GM19023 (cell line): ENCODE results near the gene ASPA.
"Not testable (repeated sequence)": the region's sequence is repeated elsewhere in the genome, so short reads cannot be mapped to it uniquely, and the experiment has no call there.

Source experiments
- ATAC-seq: cut with Tn5 transposase; IDR thresholded peaks from one replicate; pipeline ENCODE4 v1.9.1; 2021; ENCODE audit warnings: mild to moderate bottlenecking, moderate library complexity; ENCODE audit not compliant: unreplicated experiment

Gene ASPA

DNA sequence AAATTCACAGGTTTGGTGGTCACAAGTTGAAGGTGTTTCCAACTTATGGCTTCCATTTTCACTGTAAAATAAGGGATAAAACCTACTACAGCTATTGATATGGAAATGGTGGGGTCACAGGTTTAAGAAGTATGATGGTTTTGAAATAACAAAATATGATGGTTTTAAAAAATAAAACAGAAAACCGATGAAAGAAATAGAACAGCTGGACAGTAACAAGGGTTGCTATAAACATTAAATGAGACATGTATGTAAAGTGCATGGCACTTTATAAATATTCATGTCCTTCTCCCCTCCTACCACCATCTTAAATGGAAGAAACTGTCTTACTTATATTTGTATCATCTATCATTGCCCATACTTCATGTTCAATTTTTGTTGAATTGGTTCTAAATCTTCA lies 31.3 kb downstream of the ASPA start:
- no peak for ATAC-seq

GRCh38 chr17:3507869-3508268 lies 32.1 kb downstream of the ASPA start:
- ATAC-seq, result no peak

DNA sequence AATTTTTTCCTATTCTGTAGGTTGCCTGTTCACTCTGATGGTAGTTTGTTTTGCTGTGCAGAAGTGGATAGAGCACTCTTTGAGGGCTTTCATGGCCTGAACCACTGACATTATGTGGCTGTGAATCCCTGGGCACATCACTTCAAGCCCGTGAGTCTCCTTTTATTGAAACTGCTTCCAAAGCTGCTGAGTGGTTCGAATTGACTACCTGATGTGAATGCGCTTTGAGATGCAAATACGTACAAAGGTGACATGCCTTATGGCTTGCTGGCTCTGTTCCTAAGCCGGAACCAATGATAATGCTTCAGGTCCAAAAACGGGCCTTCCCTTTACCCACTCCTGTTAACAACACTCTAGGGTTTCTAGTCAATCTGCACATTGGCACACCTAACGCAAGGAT lies 34.3 kb downstream of the ASPA start:
- ATAC-seq, result no peak

GRCh38 chr17:3511852-3512504 lies 36.2 kb downstream of the ASPA start:
- no peak for ATAC-seq

DNA sequence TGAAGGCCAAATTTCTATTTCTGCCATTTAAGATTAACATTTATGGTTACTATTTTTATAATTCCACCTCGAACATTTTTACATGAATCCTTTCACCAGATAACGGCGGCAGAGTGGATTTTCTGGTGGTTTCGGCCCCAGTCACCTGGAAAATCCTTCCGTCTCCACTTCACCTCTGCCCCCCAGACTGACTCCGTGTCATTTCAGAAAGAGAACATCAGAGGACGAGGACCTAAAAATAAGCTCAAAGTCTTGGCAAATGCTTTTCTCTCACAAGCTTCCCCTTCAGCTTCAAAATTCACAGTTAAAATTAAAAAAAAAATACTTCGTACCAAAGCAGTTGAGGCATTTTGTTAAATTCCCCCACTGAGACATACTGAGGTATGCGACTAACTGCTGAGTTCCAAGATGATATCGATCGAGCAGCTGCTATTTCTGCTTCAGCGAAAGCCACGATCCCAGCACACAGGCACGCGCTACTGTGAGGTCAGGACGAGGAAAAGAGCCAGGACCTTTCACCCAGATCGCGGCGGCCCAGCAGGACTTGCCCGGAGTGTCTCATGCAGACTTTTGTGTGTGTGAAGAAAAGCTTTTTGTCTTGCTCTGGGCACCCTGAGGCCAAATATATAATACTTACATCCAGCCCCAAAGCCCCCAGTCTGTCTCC lies 36.8 kb downstream of the ASPA start:
- no peak for ATAC-seq

- no peak for ATAC-seq
These were observed 37.7 kb downstream of the ASPA start for GRCh38 chr17:3513305-3514035.

DNA sequence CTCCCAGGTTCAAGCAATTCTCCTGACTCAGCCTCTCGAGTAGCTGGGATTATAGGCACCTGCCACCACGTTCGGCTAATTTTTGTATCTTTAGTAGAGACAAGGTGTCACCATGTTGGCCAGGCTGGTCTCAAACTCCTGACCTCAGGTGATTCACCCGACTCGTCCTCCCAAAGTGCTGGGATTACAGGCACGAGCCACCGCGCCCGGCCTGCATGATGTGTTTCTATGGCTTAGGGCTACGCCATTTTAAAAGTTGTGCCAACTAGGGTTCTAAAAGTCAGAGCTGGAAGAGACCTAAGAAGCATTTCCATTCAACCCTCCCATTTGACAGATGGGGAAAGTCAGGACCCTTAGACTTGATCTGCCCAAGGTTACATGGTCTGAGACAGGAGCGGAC lies 38.4 kb downstream of the ASPA start:
- not testable (repeated sequence) for ATAC-seq

- ATAC-seq, result no peak
These were observed 39.1 kb downstream of the ASPA start for GRCh38 chr17:3514873-3515272.

GRCh38 chr17:3519472-3519871 lies 43.7 kb downstream of the ASPA start:
- ATAC-seq, result not testable (repeated sequence)

DNA sequence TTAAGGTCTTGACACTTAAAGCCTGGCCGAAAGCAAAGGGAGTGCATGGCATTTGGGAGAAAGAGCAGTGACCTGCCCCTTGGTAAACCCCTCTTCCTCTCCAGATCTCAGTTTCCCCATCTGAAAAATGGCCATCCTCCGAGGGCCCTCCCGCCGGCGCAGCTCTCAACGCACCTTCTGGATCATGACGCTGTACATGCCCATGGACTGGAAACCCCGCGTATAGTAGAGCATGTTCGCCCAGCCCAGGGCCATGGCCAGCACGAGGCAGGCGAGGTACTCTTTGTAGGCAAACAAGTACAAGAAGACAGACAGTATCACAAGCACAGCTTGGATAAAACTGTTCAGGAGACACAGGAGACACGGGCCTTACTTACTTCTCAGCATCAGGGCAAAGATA lies 48.2 kb downstream of the ASPA start:
- no peak for ATAC-seq

GRCh38 chr17:3526491-3526890 lies 50.7 kb downstream of the ASPA start:
- no peak for ATAC-seq

GRCh38 chr17:3526971-3527370 lies 51.2 kb downstream of the ASPA start:
- ATAC-seq, result no peak

- no peak for ATAC-seq
These were observed 51.7 kb downstream of the ASPA start for GRCh38 chr17:3527468-3527867.

DNA sequence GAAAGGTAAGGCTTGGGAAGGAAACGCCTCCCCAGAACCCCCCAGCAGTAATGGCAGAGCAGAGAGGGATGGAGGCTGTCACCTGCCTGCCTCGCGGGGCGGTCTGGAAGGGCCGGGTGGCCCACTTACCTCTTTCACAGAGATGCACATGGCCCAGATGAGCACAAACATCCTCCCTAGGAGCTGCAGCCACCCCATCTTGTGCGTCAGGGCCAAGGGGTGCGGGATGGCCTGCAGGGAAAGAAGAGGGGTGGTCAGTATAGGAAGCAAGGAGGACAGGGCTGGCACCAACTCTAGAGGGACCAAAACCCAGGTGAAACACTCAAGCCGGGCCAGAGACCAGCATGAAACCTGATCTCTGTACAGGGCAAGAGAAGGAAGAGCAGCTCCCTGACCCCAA lies 52.1 kb downstream of the ASPA start:
- ATAC-seq, result no peak

GRCh38 chr17:3528403-3528851 lies 52.6 kb downstream of the ASPA start:
- ATAC-seq, result no peak

GRCh38 chr17:3528880-3529511 lies 53.2 kb downstream of the ASPA start:
- ATAC-seq, result no peak

GRCh38 chr17:3529817-3530741 lies 54.3 kb downstream of the ASPA start:
- ATAC-seq, result no peak

- ATAC-seq, result no peak
These were observed 55.7 kb downstream of the ASPA start for GRCh38 chr17:3531266-3532101.

- no peak for ATAC-seq
These were observed 56.5 kb downstream of the ASPA start for GRCh38 chr17:3532106-3532858.
